ENCODE data around the gene NHSL2.

GRCh38 chrX:72020204-72020603 lies 109.6 kb downstream of the NHSL2 start:
- TF ChIP-seq CTCF (IDR thresholded peaks at IDR 0.05): no peak
- TF ChIP-seq POLR2A (IDR thresholded peaks at IDR 0.05): no peak

All from uterus (tissue), 2 donors.